GM12865 (cell line): ENCODE measurements around the gene SPATA3.

Experiments used
- DNase-seq: peaks from one replicate; pipeline ENCODE4 v3.0.0; 2010; ENCODE audit warnings: low read depth
- H3K4me3 ChIP-seq: 2 replicates; pipeline ENCODE4 v1.5.1; 2011; ENCODE audit warnings: mild to moderate bottlenecking, low read depth, low read length, control low read depth
- TF ChIP-seq, protein P1 (sequence below): IDR thresholded peaks from 2 replicates; pipeline ENCODE4 v1.5.1; 2011; ENCODE audit warnings: low read length, control low read depth, low read depth, inconsistent platforms; ENCODE audit not compliant: insufficient read depth; ENCODE audit errors: missing control alignments

The SPATA3 gene

DNA sequence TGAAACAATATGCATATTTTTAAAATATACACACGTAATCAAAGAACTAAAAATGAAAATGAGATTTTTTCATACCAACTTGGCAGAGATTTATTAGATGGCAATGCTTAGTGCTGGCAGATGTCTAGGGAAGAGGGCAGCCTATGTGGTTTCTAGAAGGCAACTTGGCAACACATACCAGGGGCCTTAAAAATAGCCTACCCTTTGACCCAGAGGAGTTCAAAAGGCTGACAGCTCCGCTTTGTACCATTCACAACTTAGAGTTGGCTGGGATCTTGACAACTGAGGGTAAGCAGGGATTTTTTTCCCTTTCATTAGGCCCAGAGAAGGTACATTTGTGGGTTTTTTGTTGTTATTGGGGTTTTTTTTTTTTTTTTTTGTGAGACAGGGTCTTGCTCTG lies 44.5 kb upstream of the SPATA3 start:
- DNase-seq = peak; percentile 54
- peak overlapping the region; percentile 66 for H3K4me3 ChIP-seq
- TF ChIP-seq, protein P1, sequence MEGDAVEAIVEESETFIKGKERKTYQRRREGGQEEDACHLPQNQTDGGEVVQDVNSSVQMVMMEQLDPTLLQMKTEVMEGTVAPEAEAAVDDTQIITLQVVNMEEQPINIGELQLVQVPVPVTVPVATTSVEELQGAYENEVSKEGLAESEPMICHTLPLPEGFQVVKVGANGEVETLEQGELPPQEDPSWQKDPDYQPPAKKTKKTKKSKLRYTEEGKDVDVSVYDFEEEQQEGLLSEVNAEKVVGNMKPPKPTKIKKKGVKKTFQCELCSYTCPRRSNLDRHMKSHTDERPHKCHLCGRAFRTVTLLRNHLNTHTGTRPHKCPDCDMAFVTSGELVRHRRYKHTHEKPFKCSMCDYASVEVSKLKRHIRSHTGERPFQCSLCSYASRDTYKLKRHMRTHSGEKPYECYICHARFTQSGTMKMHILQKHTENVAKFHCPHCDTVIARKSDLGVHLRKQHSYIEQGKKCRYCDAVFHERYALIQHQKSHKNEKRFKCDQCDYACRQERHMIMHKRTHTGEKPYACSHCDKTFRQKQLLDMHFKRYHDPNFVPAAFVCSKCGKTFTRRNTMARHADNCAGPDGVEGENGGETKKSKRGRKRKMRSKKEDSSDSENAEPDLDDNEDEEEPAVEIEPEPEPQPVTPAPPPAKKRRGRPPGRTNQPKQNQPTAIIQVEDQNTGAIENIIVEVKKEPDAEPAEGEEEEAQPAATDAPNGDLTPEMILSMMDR = no peak

DNA sequence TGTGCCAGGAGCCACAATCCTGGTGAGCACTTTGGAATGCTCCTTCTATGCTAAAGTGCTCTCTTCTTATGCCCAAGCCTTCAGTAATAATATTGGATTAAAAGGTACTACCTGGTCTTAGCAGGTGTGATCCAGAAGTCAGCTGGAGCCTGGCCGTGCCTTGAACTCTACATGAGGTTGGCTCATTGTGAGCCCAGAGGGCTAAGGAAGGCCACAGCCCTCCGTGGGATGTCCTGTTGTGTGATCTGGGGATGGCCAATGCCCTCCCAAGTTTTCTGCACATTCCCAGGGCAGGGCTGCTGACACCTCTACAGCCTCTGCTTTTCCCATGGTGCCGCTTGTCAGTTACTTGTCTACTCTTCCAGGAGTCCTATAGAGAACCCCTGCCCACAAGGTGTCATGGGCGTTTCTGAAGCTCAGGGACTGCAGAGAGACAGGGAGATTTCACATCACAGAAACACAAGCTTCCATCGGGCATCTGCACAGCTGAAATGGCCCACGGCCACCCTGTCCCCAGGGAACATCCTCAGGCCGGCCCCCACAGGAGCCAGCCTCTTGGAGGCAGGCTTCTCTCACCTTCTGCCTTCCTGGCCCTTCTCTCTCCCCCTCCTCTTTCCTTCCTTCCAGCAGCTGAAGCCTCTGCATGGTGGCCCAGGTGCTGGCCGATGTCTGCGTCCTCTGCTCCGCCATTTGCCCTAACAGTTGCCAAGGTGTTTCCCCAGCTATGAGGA lies 43.5 kb upstream of the SPATA3 start:
- no peak for DNase-seq
- TF ChIP-seq, protein P1 = no peak
- H3K4me3 ChIP-seq = no peak overlapping the region

GRCh38 chr2:230953845-230954244 lies 42.1 kb upstream of the SPATA3 start:
- TF ChIP-seq, protein P1 = no peak

GRCh38 chr2:230954746-230955145 lies 41.2 kb upstream of the SPATA3 start:
- no peak overlapping the region for H3K4me3 ChIP-seq
- TF ChIP-seq, protein P1 = no peak
- DNase-seq = no peak

More at GRCh38 chr2:230953845-230954244, 42.1 kb upstream of the SPATA3 start:
- H3K4me3 ChIP-seq = peak overlapping the region; percentile 26
- peak; percentile 89 for DNase-seq

DNA sequence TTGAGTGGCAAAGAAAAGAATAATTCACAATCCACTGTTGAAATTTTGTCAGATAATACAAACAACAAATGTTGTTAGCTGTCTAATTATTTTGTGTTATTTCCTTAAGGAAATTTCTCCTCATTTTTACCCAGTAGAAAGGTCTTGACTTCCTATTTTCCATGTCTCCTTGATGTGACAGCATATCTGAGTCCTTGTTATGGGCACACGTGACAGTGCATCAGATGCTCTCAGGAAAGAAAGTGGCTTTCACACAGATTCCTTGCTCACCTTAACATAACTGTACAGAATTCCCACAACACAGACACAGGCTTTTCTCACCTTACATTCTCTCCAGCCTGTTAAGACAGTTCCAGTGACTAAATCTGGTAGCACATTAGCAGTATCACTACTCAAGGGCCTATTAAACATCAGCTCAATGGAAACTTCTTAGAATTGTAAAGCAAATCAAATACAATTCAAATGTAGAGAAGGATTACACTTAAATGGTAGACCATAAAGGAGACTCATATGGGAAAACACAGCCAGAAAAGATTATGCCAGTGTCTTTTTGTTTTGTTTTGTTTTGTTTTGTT lies 40.7 kb upstream of the SPATA3 start:
- peak; percentile 52 for DNase-seq
- H3K4me3 ChIP-seq = no peak overlapping the region
- TF ChIP-seq, protein P1 = no peak

DNA sequence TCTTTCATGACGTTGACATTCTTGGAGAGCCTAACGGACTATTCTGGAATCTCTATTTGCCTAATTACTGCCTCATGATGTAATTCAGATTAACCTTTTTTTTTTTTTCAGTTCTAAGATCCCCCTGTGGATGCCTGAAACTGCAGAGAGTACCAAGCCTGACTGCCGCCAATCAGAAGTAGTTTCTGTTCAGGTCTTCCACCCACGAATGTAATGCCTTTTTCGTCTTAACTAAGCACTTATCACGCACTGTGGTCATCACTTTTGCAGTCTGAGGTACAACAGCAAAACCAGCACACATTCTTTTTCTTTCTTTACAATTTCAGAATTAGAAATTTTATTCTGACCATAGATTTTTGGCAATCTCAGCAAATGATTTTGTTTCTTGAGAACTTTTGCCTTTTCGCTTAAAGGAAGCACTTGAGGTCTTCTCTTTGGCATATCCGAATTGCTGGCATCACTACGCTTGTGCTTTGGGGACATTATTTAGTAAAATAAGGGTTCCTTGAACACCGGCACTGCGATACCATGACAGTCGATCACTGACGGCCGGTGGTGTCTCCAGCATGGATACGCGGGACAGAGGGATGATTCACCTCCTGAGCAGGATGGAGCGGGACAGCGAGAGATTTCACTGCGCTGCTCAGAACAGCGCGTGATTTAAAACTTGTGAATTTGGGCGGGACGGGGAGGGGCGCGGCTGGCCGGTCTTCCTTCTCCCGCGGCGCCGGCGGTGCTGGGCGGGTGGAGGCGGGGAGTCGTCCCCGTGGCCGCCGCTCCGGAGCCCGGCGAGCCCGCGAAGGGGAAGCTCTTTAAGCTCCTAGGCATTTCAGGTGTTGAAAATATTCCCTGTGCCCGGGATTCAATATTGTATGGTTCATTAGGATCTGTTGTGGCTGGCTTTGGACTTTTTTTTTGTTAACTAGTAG lies 38.8 kb upstream of the SPATA3 start:
- peak; percentile 96 for DNase-seq
- TF ChIP-seq, protein P1 = no peak
- peak overlapping the region; percentile 81 for H3K4me3 ChIP-seq
